HL-60 (cell line): Measurements from ENCODE around the gene R3HDM2.

Experiments
- DNase-seq, 2 experiments: peaks; one replicate each; pipeline ENCODE4 v3.0.0-alpha.2; 2010 to 2020; ENCODE audit warnings: low read depth in 1 of 2, low spot score in 1 of 2
- H3K27ac ChIP-seq: fragments of 250-450 bp; sonication (Bioruptor Pico); replicated peaks from 2 replicates; pipeline ENCODE4 v1.5.1; 2020; ENCODE audit warnings: mild to moderate bottlenecking, moderate library complexity
- H3K27me3 ChIP-seq: fragments of 250-450 bp; sonication (Bioruptor Pico); 2 replicates; pipeline ENCODE4 v1.5.1; 2021; ENCODE audit warnings: mild to moderate bottlenecking, moderate library complexity; ENCODE audit not compliant: insufficient read depth, poor library complexity, severe bottlenecking
- H3K4me3 ChIP-seq: replicated peaks from 2 replicates; pipeline ENCODE4 v1.5.1; 2011; ENCODE audit warnings: mild to moderate bottlenecking, control low read depth, low read length; ENCODE audit not compliant: insufficient read depth
- GABPA ChIP-seq: IDR thresholded peaks from 2 replicates; pipeline ENCODE4 v1.6.1; 2012; ENCODE audit warnings: low read depth
- POLR2AphosphoS5 ChIP-seq: IDR thresholded peaks from 2 replicates; pipeline ENCODE4 v1.6.1; 2012; ENCODE audit warnings: low read depth
- SPI1 ChIP-seq: IDR thresholded peaks from 2 replicates; pipeline ENCODE4 v1.6.1; 2012; ENCODE audit warnings: low read depth, mild to moderate bottlenecking, borderline replicate concordance
- TF ChIP-seq, protein P1 (sequence below): IDR thresholded peaks from 2 replicates; pipeline ENCODE4 v1.6.1; 2012; ENCODE audit warnings: low read depth; ENCODE audit not compliant: insufficient replicate concordance
- TF ChIP-seq, protein P2 (sequence below): IDR thresholded peaks from one replicate; pipeline ENCODE4 v1.5.1; 2011; ENCODE audit warnings: low read length, control low read depth, inconsistent platforms; ENCODE audit not compliant: insufficient read depth

The R3HDM2 gene

GRCh38 chr12:57219993-57220754 is 210.7 kb downstream of the R3HDM2 start:
- H3K27ac ChIP-seq: no peak overlapping the region
- TF ChIP-seq, protein P1, sequence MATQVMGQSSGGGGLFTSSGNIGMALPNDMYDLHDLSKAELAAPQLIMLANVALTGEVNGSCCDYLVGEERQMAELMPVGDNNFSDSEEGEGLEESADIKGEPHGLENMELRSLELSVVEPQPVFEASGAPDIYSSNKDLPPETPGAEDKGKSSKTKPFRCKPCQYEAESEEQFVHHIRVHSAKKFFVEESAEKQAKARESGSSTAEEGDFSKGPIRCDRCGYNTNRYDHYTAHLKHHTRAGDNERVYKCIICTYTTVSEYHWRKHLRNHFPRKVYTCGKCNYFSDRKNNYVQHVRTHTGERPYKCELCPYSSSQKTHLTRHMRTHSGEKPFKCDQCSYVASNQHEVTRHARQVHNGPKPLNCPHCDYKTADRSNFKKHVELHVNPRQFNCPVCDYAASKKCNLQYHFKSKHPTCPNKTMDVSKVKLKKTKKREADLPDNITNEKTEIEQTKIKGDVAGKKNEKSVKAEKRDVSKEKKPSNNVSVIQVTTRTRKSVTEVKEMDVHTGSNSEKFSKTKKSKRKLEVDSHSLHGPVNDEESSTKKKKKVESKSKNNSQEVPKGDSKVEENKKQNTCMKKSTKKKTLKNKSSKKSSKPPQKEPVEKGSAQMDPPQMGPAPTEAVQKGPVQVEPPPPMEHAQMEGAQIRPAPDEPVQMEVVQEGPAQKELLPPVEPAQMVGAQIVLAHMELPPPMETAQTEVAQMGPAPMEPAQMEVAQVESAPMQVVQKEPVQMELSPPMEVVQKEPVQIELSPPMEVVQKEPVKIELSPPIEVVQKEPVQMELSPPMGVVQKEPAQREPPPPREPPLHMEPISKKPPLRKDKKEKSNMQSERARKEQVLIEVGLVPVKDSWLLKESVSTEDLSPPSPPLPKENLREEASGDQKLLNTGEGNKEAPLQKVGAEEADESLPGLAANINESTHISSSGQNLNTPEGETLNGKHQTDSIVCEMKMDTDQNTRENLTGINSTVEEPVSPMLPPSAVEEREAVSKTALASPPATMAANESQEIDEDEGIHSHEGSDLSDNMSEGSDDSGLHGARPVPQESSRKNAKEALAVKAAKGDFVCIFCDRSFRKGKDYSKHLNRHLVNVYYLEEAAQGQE: no peak
- TF ChIP-seq GABPA: no peak
- TF ChIP-seq SPI1: no peak
- TF ChIP-seq POLR2AphosphoS5: no peak
- TF ChIP-seq, protein P2, sequence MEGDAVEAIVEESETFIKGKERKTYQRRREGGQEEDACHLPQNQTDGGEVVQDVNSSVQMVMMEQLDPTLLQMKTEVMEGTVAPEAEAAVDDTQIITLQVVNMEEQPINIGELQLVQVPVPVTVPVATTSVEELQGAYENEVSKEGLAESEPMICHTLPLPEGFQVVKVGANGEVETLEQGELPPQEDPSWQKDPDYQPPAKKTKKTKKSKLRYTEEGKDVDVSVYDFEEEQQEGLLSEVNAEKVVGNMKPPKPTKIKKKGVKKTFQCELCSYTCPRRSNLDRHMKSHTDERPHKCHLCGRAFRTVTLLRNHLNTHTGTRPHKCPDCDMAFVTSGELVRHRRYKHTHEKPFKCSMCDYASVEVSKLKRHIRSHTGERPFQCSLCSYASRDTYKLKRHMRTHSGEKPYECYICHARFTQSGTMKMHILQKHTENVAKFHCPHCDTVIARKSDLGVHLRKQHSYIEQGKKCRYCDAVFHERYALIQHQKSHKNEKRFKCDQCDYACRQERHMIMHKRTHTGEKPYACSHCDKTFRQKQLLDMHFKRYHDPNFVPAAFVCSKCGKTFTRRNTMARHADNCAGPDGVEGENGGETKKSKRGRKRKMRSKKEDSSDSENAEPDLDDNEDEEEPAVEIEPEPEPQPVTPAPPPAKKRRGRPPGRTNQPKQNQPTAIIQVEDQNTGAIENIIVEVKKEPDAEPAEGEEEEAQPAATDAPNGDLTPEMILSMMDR: no peak
- peaks cover 89% of the 10 kb centered on the region for H3K27me3 ChIP-seq
- H3K4me3 ChIP-seq: no peak overlapping the region
- DNase-seq: no peak

DNA sequence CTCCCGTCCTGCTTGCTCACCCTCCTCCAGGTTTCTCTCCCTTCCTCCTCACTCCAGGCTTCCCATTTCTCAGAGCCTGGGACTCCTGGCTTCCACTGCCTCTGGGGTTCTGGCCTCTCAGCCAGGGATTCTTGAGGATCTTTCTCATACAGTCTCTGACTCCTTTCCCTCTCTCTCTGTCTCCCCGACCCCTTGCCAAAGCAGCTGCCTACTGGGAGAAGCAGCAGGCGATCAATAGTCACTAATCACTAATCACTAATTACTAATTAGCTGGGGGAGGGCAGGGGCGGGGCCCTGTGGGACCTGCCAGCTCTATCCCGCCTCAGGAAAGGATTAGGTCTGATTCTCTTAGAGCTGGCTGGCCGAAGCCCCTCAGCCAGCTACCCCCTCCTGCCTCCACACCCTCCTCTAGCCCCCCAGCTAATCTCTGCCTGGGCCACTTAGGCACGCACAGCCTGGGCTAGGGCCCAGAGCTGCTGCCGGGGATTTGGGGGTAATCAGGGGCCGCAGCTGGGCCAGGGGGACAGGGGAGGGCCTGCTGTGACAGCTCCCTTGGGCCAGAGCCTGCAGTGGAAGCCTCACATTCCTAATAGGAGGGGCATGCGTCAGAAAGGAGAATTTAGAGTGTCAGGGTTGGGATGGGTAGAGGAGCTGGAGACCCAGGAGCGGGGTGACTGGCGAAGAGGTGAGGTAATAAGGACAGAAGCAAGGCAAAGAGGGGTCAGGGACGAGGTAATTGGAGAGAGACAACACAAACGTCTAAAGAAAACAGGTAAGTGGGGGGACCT is 211.4 kb downstream of the R3HDM2 start:
- DNase-seq: no peak
- H3K4me3 ChIP-seq: no peak overlapping the region
- TF ChIP-seq SPI1 (no peak), POLR2AphosphoS5 (no peak), GABPA (no peak)
- TF ChIP-seq, protein P1: no peak
- TF ChIP-seq, protein P2: no peak
- no peak overlapping the region for H3K27ac ChIP-seq
- H3K27me3 ChIP-seq: peaks cover 91% of the 10 kb centered on the region

DNA sequence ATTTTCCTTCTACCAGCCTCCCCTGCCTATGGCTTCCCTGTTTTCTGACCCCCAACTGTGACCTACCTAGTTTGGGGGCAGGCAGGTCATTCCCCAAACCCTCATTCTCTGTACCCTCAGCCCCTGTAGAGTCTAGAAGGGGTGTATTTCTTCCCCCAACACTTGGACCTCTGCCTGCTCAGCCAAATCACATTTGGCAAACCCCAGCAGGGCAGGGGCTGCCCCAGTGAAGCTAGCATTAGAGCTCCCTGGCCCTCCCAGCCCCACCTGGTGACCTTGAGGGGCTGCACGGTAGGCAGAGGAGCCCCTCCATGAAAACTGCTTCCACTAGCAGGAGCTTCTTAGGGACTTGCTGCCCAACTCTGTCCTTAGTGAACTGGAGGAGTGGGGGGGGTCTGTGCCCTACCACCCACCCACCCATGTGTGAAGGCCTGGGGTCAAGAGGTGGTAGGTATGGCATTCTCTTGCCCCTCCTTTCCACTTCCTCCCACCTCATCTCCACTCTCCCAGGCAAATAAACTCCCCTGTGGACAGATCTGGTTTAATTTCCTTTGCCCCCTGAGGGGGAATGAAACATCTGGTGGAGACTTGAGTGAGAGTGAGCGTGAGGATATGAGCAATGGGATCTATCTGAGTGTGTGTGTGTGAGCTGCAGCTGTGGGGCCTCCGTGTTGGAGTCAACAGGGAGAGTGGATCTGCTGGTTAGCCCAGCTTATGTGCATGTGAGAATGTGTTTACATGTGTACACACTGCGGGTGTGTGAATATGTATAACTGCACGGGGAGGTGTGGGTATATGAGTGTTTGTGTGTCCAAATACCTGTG is 212.6 kb downstream of the R3HDM2 start:
- no peak for TF ChIP-seq GABPA
- no peak for TF ChIP-seq SPI1
- TF ChIP-seq, protein P2: no peak
- TF ChIP-seq, protein P1: no peak
- H3K27ac ChIP-seq: no peak overlapping the region
- no peak overlapping the region for H3K4me3 ChIP-seq
- H3K27me3 ChIP-seq: peaks cover 82% of the 10 kb centered on the region
- DNase-seq: no peak
